AG09319 (cell line): Measurements from ENCODE around the gene ACKR3.

Experiments used
- DNase-seq: peaks from one replicate; pipeline ENCODE4 v3.0.0-alpha.2; 2010; ENCODE audit warnings: low read depth; ENCODE audit errors: extremely low read depth
- CTCF ChIP-seq: IDR thresholded peaks from 2 replicates; pipeline ENCODE4 v1.5.1; 2011; ENCODE audit warnings: low read depth, mild to moderate bottlenecking, inconsistent platforms, low read length, moderate library complexity

The ACKR3 gene

GRCh38 chr2:236631856-236632291, 62.2 kb downstream of the ACKR3 start:
- no peak for DNase-seq
- no peak for TF ChIP-seq CTCF
